AG10803 (cell line): ENCODE results near the gene FAM193B.

ENCODE experiments used
- DNase-seq: peaks from one replicate; pipeline ENCODE4 v3.0.0; 2010; ENCODE audit warnings: low read depth
- H3K4me3 ChIP-seq: 2 replicates; pipeline ENCODE4 v1.5.1; 2011; ENCODE audit warnings: mild to moderate bottlenecking, low read length, control low read depth
- CTCF ChIP-seq: conservative IDR thresholded peaks from 2 replicates; pipeline ENCODE4 v1.5.1; 2011; ENCODE audit warnings: mild to moderate bottlenecking, low read length, control low read depth, inconsistent platforms

FAM193B gene

GRCh38 chr5:177557041-177557647 lies 2.8 kb upstream of the FAM193B start:
- H3K4me3 ChIP-seq = no peak overlapping the region
- TF ChIP-seq CTCF = no peak
- DNase-seq = no peak

- H3K4me3 ChIP-seq = no peak overlapping the region
- no peak for TF ChIP-seq CTCF
- DNase-seq = no peak
Measured at GRCh38 chr5:177555665-177556064, 1.3 kb upstream of the FAM193B start.

GRCh38 chr5:177555228-177555627 lies 865 bp upstream of the FAM193B start:
- H3K4me3 ChIP-seq = no peak overlapping the region; the same call in 1 of the 2 replicates
- TF ChIP-seq CTCF = no peak

GRCh38 chr5:177553671-177554429 lies 513 bp downstream of the FAM193B start:
- no peak for DNase-seq
- peak overlapping the region; percentile 80 for H3K4me3 ChIP-seq
- no peak for TF ChIP-seq CTCF

More at GRCh38 chr5:177555228-177555627, 865 bp upstream of the FAM193B start:
- DNase-seq = no peak

GRCh38 chr5:177552839-177553455 lies 1.4 kb downstream of the FAM193B start:
- peak overlapping the region; percentile 80 for H3K4me3 ChIP-seq
- peak; percentile 34 for TF ChIP-seq CTCF
- peak; percentile 28 for DNase-seq

- no peak for DNase-seq
- H3K4me3 ChIP-seq = no peak overlapping the region
- TF ChIP-seq CTCF = no peak
Measured at GRCh38 chr5:177550122-177550521, 4.2 kb downstream of the FAM193B start.

GRCh38 chr5:177548495-177548894 lies 5.9 kb downstream of the FAM193B start:
- no peak for TF ChIP-seq CTCF
- no peak overlapping the region for H3K4me3 ChIP-seq
- no peak for DNase-seq
